ENCODE measurements around the gene KRT79.
"Not testable (repeated sequence)": the region's sequence is repeated elsewhere in the genome, so short reads cannot be mapped to it uniquely, and the experiment has no call there.

The KRT79 gene

GRCh38 chr12:52833922-52834726 lies at the start of gene KRT79:
TSS of gene KRT79 (minus strand) at chr12:52834311. CDS start at chr12:52834260, 51 bp downstream.
- no peak for DNase-seq (ENCODE audit: low spot score)

- not testable (repeated sequence) for DNase-seq (ENCODE audit: low spot score)
Measured at GRCh38 chr12:52880499-52880898, 46.4 kb upstream of the KRT79 start.

GRCh38 chr12:52879394-52880351 lies 45.6 kb upstream of the KRT79 start:
- peak; percentile 88 for DNase-seq (ENCODE audit: low spot score)

GRCh38 chr12:52878507-52879393 lies 44.6 kb upstream of the KRT79 start:
- no peak for DNase-seq (ENCODE audit: low spot score)

DNA sequence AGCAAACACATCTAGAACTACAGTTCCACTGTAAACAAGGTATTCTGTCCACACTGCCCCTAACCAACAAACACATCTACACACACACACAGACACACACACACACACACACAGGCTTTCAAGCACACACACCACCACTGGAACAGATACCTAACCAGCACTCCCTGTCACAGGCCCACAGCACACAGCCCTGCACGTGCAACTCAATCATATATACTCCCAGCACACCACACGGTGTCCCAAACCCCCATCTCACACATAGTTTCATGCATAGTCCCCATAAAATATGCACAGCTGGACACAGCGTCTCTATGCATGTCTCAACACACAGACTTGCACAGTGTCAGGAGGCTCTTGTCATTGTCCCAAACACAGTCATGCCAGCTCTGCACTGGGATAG lies 43.1 kb upstream of the KRT79 start:
- DNase-seq (ENCODE audit: low spot score) = no peak

DNA sequence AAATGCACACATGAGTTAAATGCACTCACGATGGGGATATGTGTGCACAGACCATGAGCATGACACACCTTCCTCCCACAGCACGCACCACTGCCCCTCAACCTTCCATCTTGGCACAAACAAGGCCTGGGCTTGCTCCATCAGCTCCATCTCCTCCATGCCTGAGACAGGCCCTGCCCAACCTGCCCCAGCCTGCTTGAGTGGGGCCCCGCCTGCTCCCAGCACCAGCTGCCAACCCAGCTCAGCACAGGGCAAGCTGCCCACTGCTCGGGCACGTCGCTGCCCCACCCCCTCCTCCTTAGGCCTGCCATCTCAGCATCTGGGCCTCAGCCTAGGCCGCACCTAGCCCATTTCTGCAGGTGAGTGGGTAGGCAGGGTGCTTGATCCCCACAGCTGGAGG lies 42.3 kb upstream of the KRT79 start:
- no peak for DNase-seq (ENCODE audit: low spot score)

DNA sequence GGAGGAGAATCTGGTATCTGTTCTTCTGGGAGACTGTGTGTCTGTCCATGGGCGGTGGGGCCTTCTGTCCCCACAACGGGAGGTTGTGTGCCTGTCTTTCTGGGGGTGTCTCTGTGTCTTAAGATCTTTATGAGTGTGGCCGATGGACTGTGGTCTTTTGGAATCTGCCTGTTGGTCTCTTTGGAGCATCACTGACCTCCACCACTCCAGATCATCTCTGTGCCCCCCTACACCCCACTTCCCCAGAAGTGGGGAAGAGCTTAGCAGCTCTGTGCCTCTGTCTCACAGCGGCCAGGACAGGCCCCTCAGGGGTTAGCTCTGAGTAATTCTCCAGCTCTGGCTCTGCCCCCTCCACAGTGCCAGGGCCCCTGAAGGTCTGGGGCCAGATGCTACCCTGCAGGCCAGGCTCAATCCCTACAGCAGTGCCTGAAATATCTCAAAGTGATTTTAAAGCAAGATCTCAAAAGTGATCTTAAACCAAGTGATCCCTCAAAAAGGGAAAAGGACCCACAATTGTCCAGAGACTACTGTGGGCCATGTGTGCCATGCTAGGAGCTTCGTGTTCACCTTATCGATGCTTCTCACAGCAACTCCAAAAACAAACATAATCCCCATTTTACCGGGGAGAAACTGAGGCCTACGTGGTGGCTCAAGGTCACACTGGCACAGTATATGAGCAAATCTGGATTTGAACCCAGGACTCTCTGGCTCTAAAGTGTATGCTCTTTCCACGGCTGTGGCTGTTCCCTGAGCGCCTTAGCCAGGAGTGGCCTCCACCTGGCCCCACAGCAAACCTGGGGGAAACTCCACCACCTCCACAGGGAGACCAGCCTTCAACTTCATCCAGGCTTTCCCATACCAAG lies 40.7 kb upstream of the KRT79 start:
- DNase-seq (ENCODE audit: low spot score) = no peak

GRCh38 chr12:52873832-52874572 lies 39.9 kb upstream of the KRT79 start:
- peak; percentile 99 for DNase-seq (ENCODE audit: low spot score)

GRCh38 chr12:52873513-52873831 lies 39.4 kb upstream of the KRT79 start:
- no peak for DNase-seq (ENCODE audit: low spot score)

GRCh38 chr12:52872644-52873389 lies 38.7 kb upstream of the KRT79 start:
- no peak for DNase-seq (ENCODE audit: low spot score)

GRCh38 chr12:52871291-52872039 lies 37.4 kb upstream of the KRT79 start:
- DNase-seq (ENCODE audit: low spot score) = peak; percentile 81

- DNase-seq (ENCODE audit: low spot score) = peak; percentile 79
Measured at GRCh38 chr12:52870361-52871290, 36.5 kb upstream of the KRT79 start.

DNA sequence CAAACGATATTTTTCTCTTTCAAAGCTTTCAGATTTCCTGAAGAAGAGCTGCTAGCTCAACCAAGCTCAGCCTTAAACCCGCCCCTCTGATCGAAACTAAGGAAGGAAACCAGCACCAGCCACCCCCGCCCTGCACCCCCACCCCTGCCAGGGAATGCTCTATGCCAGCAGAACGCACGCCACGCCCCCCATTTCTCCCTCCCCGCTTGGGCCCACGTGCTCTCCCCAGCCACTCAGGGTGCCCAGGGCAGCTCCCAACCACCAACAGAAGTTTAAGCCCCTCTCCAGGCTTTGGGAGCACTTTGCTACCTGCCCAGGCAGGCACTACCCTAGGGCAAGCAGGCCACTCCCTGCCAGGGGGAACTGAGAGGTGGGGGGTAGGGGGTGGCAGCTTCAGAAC lies 33.5 kb upstream of the KRT79 start:
- no peak for DNase-seq (ENCODE audit: low spot score)

DNA sequence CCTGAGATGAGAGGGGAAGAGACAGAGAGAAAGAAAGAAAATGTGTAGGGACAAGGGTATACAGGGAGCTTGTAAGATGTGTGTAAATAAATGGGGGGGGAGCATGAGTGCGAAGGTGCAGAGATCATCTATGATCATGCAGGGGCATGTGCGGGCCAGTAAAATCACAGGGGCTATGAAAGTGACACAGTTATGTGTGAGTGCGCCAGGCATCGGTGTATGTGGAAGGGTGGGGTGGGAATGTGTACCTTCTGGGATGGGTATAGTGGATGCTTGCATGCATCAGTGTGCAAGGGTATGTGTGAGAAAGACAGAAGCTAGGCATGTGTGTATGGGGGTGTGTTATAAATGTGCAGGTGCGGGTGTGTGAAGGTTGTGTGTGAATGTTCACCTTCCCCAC lies 33.0 kb upstream of the KRT79 start:
- no peak for DNase-seq (ENCODE audit: low spot score)

- peak; percentile 86 for DNase-seq (ENCODE audit: low spot score)
Measured at GRCh38 chr12:52865090-52865944, 31.2 kb upstream of the KRT79 start.

- no peak for DNase-seq (ENCODE audit: low spot score)
Measured at GRCh38 chr12:52862023-52862422, 27.9 kb upstream of the KRT79 start.

DNA sequence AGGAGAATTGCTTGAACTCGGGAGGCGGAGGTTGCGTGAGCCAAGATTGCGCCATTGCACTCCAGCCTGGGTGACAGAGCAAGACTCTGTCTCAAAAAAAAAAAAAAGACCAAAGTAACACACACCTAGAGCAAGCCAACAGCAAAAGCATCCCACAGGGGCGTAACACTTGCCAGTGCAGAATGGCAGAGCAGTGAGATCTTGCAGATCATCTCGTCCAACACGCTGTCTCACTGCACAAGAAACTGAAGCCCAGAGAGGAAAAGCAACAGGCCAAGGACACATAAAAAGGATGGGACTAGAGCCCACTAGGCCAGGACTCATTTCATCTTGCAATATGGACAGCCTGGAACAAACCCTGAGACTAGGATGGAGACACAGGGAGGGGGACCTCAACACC lies 27.4 kb upstream of the KRT79 start:
- no peak for DNase-seq (ENCODE audit: low spot score)
